Measurements from ENCODE around the gene DNM2. TPM values are rescaled to one million over a fixed set of nuclear protein-coding genes. Genes with fewer than 3 reads are reported as not detected.
"Not testable (repeated sequence)": the region's sequence is repeated elsewhere in the genome, so short reads cannot be mapped to it uniquely, and the experiment has no call there.

DNM2 gene
- total and polyA plus RNA-seq, 7 experiments from 2014 or later: 49.1 to 340 (median 269) TPM

- peaks cover 7 to 11% of the 10 kb centered on the region in 2 donors for H3K4me1 ChIP-seq (ENCODE audit: control insufficient read depth in 2 of 2, insufficient read depth in 2 of 2, low read length in 2 of 2)
- H3K4me1 Mint-ChIP-seq: peaks cover 11 to 35% (median 20%) of the 10 kb centered on the region in 7 donors
- ATAC-seq (no peak), DNase-seq (no peak)
- no peak overlapping the region for H3K4me3 Mint-ChIP-seq
- POLR2A ChIA-PET: interaction anchor here (0.6 to 1.1 kb wide), 2 partner anchors 30 to 31 kb away, joined by 4 to 5 read pairs; partner anchors contain the start of gene TMED1
- H3K36me3 ChIP-seq (ENCODE audit: control insufficient read depth in 2 of 3, insufficient read depth in 3 of 3, low read length in 3 of 3): no peaks in the 10 kb centered on the region
- H3K4me3 ChIP-seq (ENCODE audit: low read length): no peak overlapping the region
- H3K27me3 Mint-ChIP-seq: no peaks in the 10 kb centered on the region
- no peaks in the 10 kb centered on the region for H3K9me3 ChIP-seq (ENCODE audit: control insufficient read depth in 2 of 3, low read length in 3 of 3)
- no peaks in the 10 kb centered on the region for H3K36me3 Mint-ChIP-seq
- no peak overlapping the region for H3K27ac Mint-ChIP-seq
- H3K27me3 ChIP-seq (ENCODE audit: control insufficient read depth in 2 of 2, insufficient read depth in 2 of 2, low read length in 2 of 2): no peaks in the 10 kb centered on the region
- CTCF ChIA-PET: interaction anchor here (2.6 to 3.3 kb wide), 2 partner anchors 12 to 149 kb away, joined by 7 to 39 read pairs; partner anchors contain the start of gene DNM2
- peaks cover 0 to 3% (median 0%) of the 10 kb centered on the region in 11 donors for H3K9me3 Mint-ChIP-seq
- intact Hi-C loops (cut with micrococcal nuclease): no loop called here
- H3K27ac ChIP-seq (ENCODE audit: low read depth, low read length): no peak overlapping the region
Measured at GRCh38 chr19:10866495-10866894, 148.6 kb downstream of the DNM2 start.

GRCh38 chr19:10868872-10869547 lies 151.1 kb downstream of the DNM2 start:
- H3K9me3 ChIP-seq (ENCODE audit: control insufficient read depth in 2 of 3, low read length in 3 of 3): no peaks in the 10 kb centered on the region
- H3K4me1 Mint-ChIP-seq: peaks cover 13 to 39% (median 28%) of the 10 kb centered on the region in 7 donors
- H3K4me3 Mint-ChIP-seq: peak overlapping the region in 5 of 10 donors; percentile 13 to 45 (median 21)
- H3K36me3 ChIP-seq (ENCODE audit: control insufficient read depth in 2 of 3, insufficient read depth in 3 of 3, low read length in 3 of 3): no peaks in the 10 kb centered on the region
- DNase-seq (no peak), ATAC-seq (no peak)
- peak overlapping the region in 5 of 9 donors; percentile 36 to 62 (median 51) for H3K27ac Mint-ChIP-seq
- H3K36me3 Mint-ChIP-seq: no peaks in the 10 kb centered on the region
- no peaks in the 10 kb centered on the region for H3K27me3 ChIP-seq (ENCODE audit: control insufficient read depth in 2 of 2, insufficient read depth in 2 of 2, low read length in 2 of 2)
- intact Hi-C loops (cut with micrococcal nuclease): no loop called here
- no peaks in the 10 kb centered on the region for H3K27me3 Mint-ChIP-seq
- POLR2A ChIA-PET: interaction anchor here (1.0 kb wide), 1 partner anchor 152 kb away, joined by 3 read pairs; no protein-coding TSS in a partner anchor
- CTCF ChIA-PET: interaction anchor here (0.5 to 1.6 kb wide), 2 partner anchors 33 to 152 kb away, joined by 4 read pairs; no protein-coding TSS in a partner anchor
- no peak overlapping the region for H3K4me3 ChIP-seq (ENCODE audit: low read length)
- H3K27ac ChIP-seq (ENCODE audit: low read depth, low read length): no peak overlapping the region
- peaks cover 14 to 20% of the 10 kb centered on the region in 2 donors for H3K4me1 ChIP-seq (ENCODE audit: control insufficient read depth in 2 of 2, insufficient read depth in 2 of 2, low read length in 2 of 2)
- peaks cover 0 to 1% (median 0%) of the 10 kb centered on the region in 11 donors for H3K9me3 Mint-ChIP-seq

GRCh38 chr19:10869872-10870311 lies 152.0 kb downstream of the DNM2 start:
- H3K9me3 Mint-ChIP-seq; H3K27ac ChIP-seq (ENCODE audit: low read depth, low read length); H3K4me3 ChIP-seq (ENCODE audit: low read length); DNase-seq; H3K9me3 ChIP-seq (ENCODE audit: control insufficient read depth in 2 of 3, low read length in 3 of 3); H3K27me3 Mint-ChIP-seq; H3K27me3 ChIP-seq (ENCODE audit: control insufficient read depth in 2 of 2, insufficient read depth in 2 of 2, low read length in 2 of 2); POLR2A ChIA-PET; H3K36me3 ChIP-seq (ENCODE audit: control insufficient read depth in 2 of 3, insufficient read depth in 3 of 3, low read length in 3 of 3); ATAC-seq; H3K36me3 Mint-ChIP-seq: not testable (repeated sequence)
- CTCF ChIA-PET: interaction anchor here (1.6 kb wide), 1 partner anchor 153 kb away, joined by 4 read pairs; no protein-coding TSS in a partner anchor
- H3K27ac Mint-ChIP-seq: peak overlapping the region in 6 of 9 donors; percentile 44 to 96 (median 77)
- H3K4me1 Mint-ChIP-seq: peaks cover 5 to 32% (median 21%) of the 10 kb centered on the region in 7 donors
- intact Hi-C loops (cut with micrococcal nuclease): loop anchor here (1.0 to 10.0 kb wide), 7 partner anchors 90 to 1051 kb away; partner anchors contain the start of genes CDKN2D (in 1 of the 2), EPOR (in 1 of the 2), FBXL12 (in 1 of the 2) and MRPL4 (in 1 of the 2)
- H3K4me3 Mint-ChIP-seq: peak overlapping the region in 8 of 10 donors; percentile 49 to 86 (median 80)
- H3K4me1 ChIP-seq (ENCODE audit: control insufficient read depth in 2 of 2, insufficient read depth in 2 of 2, low read length in 2 of 2): peaks cover 10 to 14% of the 10 kb centered on the region in 2 donors

- peak overlapping the region; percentile 74 to 86 (median 83) for H3K4me3 Mint-ChIP-seq
- Histone ChIP-seq H3K4me1 (ENCODE audit: control insufficient read depth in 2 of 2, insufficient read depth in 2 of 2, low read length in 2 of 2) (peaks cover 10 to 14% of the 10 kb centered on the region in 2 donors), H3K27ac (ENCODE audit: low read depth, low read length) (peak overlapping the region; percentile 65), H3K9me3 (ENCODE audit: control insufficient read depth in 2 of 3, low read length in 3 of 3) (no peaks in the 10 kb centered on the region), H3K36me3 (ENCODE audit: control insufficient read depth in 2 of 3, insufficient read depth in 3 of 3, low read length in 3 of 3) (no peaks in the 10 kb centered on the region), H3K27me3 (ENCODE audit: control insufficient read depth in 2 of 2, insufficient read depth in 2 of 2, low read length in 2 of 2) (no peaks in the 10 kb centered on the region), H3K4me3 (ENCODE audit: low read length) (peak overlapping the region; percentile 67)
- intact Hi-C loops (cut with micrococcal nuclease): loop anchor here (1.0 to 10.0 kb wide), 7 partner anchors 90 to 1052 kb away; partner anchors contain the start of genes CDKN2D (in 1 of the 2), EPOR (in 1 of the 2), FBXL12 (in 1 of the 2) and MRPL4 (in 1 of the 2)
- H3K4me1 Mint-ChIP-seq: peaks cover 5 to 33% (median 25%) of the 10 kb centered on the region in 7 donors
- no peaks in the 10 kb centered on the region for H3K36me3 Mint-ChIP-seq
- ATAC-seq: no peak
- POLR2A ChIA-PET: interaction anchor here (0.6 to 2.2 kb wide), 3 partner anchors 35 to 363 kb away, joined by 4 to 7 read pairs (median 6); partner anchors contain the start of genes DNM2 and TMED1
- DNase-seq: no peak
- no peaks in the 10 kb centered on the region for H3K9me3 Mint-ChIP-seq
- peak overlapping the region; percentile 73 to 96 (median 88) for H3K27ac Mint-ChIP-seq
- H3K27me3 Mint-ChIP-seq: no peaks in the 10 kb centered on the region
- CTCF ChIA-PET: interaction anchor here (0.7 kb wide), 1 partner anchor 620 kb away, joined by 3 read pairs; no protein-coding TSS in a partner anchor
Measured at GRCh38 chr19:10870501-10870954, 152.6 kb downstream of the DNM2 start.

- ATAC-seq: peak; percentile 92
- H3K36me3 Mint-ChIP-seq: no peaks in the 10 kb centered on the region
- peaks cover 5 to 33% (median 25%) of the 10 kb centered on the region in 7 donors for H3K4me1 Mint-ChIP-seq
- H3K27ac Mint-ChIP-seq: peak within 1 kb of the TSS; percentile 74 to 96 (median 88)
- intact Hi-C loops (cut with micrococcal nuclease): loop anchor here (1.0 to 10.0 kb wide), 19 partner anchors 35 to 1052 kb away; partner anchors contain the start of genes FBXL12 (in 2 of the 2), TIMM29 (in 2 of the 2), TMED1 (in 2 of the 2) and YIPF2 (in 2 of the 2)
- no peaks in the 10 kb centered on the region for H3K27me3 Mint-ChIP-seq
- peak within 1 kb of the TSS; percentile 67 for H3K4me3 ChIP-seq (ENCODE audit: low read length)
- peaks cover 10 to 14% of the 10 kb centered on the region in 2 donors for H3K4me1 ChIP-seq (ENCODE audit: control insufficient read depth in 2 of 2, insufficient read depth in 2 of 2, low read length in 2 of 2)
- no peaks in the 10 kb centered on the region for H3K27me3 ChIP-seq (ENCODE audit: control insufficient read depth in 2 of 2, insufficient read depth in 2 of 2, low read length in 2 of 2)
- DNase-seq: peak; percentile 99 to 100 (median 99)
- CTCF ChIA-PET: interaction anchor here (0.7 kb wide), 1 partner anchor 621 kb away, joined by 3 read pairs; no protein-coding TSS in a partner anchor
- H3K9me3 ChIP-seq (ENCODE audit: control insufficient read depth in 2 of 3, low read length in 3 of 3): no peaks in the 10 kb centered on the region
- POLR2A ChIA-PET: interaction anchor here (0.6 to 2.2 kb wide), 3 partner anchors 35 to 364 kb away, joined by 4 to 7 read pairs (median 6); partner anchors contain the start of genes DNM2 and TMED1
- H3K4me3 Mint-ChIP-seq: peak within 1 kb of the TSS; percentile 79 to 91 (median 86)
- H3K27ac ChIP-seq (ENCODE audit: low read depth, low read length): peak within 1 kb of the TSS; percentile 74
- H3K36me3 ChIP-seq (ENCODE audit: control insufficient read depth in 2 of 3, insufficient read depth in 3 of 3, low read length in 3 of 3): no peaks in the 10 kb centered on the region
- no peaks in the 10 kb centered on the region for H3K9me3 Mint-ChIP-seq
Measured at GRCh38 chr19:10870955-10871603, 153.2 kb downstream of the DNM2 start, which contains the start of gene CARM1. CARM1 (plus strand) TSS chr19:10871553; CDS start chr19:10871703, 150 bp downstream.
